Activated naive CD4-positive, alpha-beta T cell treated with anti-CD3 and anti-CD28 coated beads for 36 hours (primary cell): ENCODE measurements around the gene IL7R. TPM values are rescaled to one million over a fixed set of nuclear protein-coding genes. Genes with fewer than 3 reads are reported as not detected.
"Not testable (repeated sequence)": the region's sequence is repeated elsewhere in the genome, so short reads cannot be mapped to it uniquely, and the experiment has no call there.

Experiments used
- CTCF ChIA-PET: fragments of 350-600 bp; sonication (Branson Sonifier 250); formaldehyde crosslinking; loops from one replicate; lab custom pipeline; 2021; ENCODE audit warnings: antibody characterized with exemption; lab: Charles Lee
- DNase-seq: peaks from one replicate; pipeline ENCODE4 v3.0.0-alpha.2; 2020
- H3K27ac Mint-ChIP-seq: one replicate; pipeline ENCODE4 v1.8.0; 2021; ENCODE audit warnings: mild to moderate bottlenecking, mixed read lengths
- H3K27me3 Mint-ChIP-seq: one replicate; pipeline ENCODE4 v1.8.0; 2021; ENCODE audit warnings: low read depth, mixed read lengths
- H3K36me3 Mint-ChIP-seq: one replicate; pipeline ENCODE4 v1.8.0; 2021; ENCODE audit warnings: low read depth, mixed read lengths
- H3K4me1 Mint-ChIP-seq: one replicate; pipeline ENCODE4 v1.8.0; 2021; ENCODE audit warnings: low read depth, mixed read lengths
- H3K4me3 Mint-ChIP-seq: one replicate; pipeline ENCODE4 v1.8.0; 2021; ENCODE audit warnings: mild to moderate bottlenecking, moderate library complexity, mixed read lengths
- H3K9me3 Mint-ChIP-seq: one replicate; pipeline ENCODE4 v1.8.0; 2021; ENCODE audit warnings: mixed read lengths
- intact Hi-C: fragments of 100-400 bp; cut with micrococcal nuclease; formaldehyde crosslinking; loops from one replicate; pipeline ENCODE4 v1.15.1; 2023
- total RNA-seq, 2 experiments: library from RNA; stranded (reverse); gene quantifications; one replicate each; pipeline ENCODE4 v1.2.3, GENCODE V29; 2021

IL7R gene
- total RNA-seq, 2 experiments from 2014 or later: 144 to 147 TPM

- CTCF ChIA-PET: interaction anchor here (2.7 kb wide), 1 partner anchor 11 kb away, joined by 15 read pairs; no protein-coding TSS in a partner anchor
- DNase-seq, H3K27me3 Mint-ChIP-seq, H3K9me3 Mint-ChIP-seq, intact Hi-C loops, H3K4me3 Mint-ChIP-seq, H3K27ac Mint-ChIP-seq, H3K36me3 Mint-ChIP-seq, H3K4me1 Mint-ChIP-seq: not testable (repeated sequence)
Observed at GRCh38 chr5:35892799-35893198, 36.1 kb downstream of the IL7R start.

GRCh38 chr5:35894131-35894530 is 37.4 kb downstream of the IL7R start:
- CTCF ChIA-PET: interaction anchor here (2.7 kb wide), 1 partner anchor 13 kb away, joined by 15 read pairs; no protein-coding TSS in a partner anchor
- no peak for DNase-seq
- H3K4me1 Mint-ChIP-seq: peaks cover 15% of the 10 kb centered on the region
- no peak overlapping the region for H3K27ac Mint-ChIP-seq
- no peak overlapping the region for H3K4me3 Mint-ChIP-seq
- no peaks in the 10 kb centered on the region for H3K36me3 Mint-ChIP-seq
- H3K9me3 Mint-ChIP-seq: no peaks in the 10 kb centered on the region
- intact Hi-C loops: no loop called here
- H3K27me3 Mint-ChIP-seq: no peaks in the 10 kb centered on the region

DNA sequence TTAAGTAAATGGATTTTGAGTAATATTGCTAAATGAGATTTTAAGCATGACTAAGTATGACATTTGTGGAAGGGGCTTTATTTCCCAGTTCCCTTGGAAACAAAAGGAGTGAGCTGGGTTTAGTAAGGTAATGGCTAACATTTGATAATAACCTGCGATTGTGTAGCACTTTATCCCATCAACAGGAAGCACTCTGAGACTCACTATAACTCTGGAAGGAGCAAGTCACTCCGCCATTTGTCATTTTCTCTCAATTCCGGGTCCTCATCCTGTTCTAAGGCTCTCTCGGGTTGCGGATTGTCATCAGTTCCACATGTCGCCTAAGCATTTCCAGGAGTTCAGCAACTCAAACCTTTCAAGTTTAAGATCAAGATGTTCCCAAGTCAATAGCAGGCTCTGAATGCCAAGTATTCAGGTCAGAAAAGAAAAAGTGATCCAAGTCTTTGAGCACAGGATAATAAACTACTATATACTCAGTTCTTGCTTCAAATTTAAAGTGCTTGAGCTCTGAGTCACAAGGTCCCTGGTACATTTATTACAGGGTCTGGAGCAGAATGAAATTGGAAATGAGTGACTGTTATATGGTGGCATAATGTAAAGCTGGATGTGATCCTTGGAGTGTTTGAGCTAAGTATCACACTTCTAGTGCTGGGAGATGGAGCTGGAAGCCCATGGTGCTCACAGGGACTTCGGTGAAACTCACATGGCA is 42.4 kb downstream of the IL7R start:
- H3K27me3 Mint-ChIP-seq: no peaks in the 10 kb centered on the region
- no peak overlapping the region for H3K4me3 Mint-ChIP-seq
- H3K9me3 Mint-ChIP-seq: no peaks in the 10 kb centered on the region
- CTCF ChIA-PET: interaction anchor here (0.8 to 4.2 kb wide), 6 partner anchors 17 to 248 kb away, joined by 4 to 22 read pairs (median 6); no protein-coding TSS in a partner anchor
- intact Hi-C loops: no loop called here
- H3K36me3 Mint-ChIP-seq: no peaks in the 10 kb centered on the region
- no peak for DNase-seq
- H3K27ac Mint-ChIP-seq: peak overlapping the region; percentile 67
- H3K4me1 Mint-ChIP-seq: peaks cover 64% of the 10 kb centered on the region

DNA sequence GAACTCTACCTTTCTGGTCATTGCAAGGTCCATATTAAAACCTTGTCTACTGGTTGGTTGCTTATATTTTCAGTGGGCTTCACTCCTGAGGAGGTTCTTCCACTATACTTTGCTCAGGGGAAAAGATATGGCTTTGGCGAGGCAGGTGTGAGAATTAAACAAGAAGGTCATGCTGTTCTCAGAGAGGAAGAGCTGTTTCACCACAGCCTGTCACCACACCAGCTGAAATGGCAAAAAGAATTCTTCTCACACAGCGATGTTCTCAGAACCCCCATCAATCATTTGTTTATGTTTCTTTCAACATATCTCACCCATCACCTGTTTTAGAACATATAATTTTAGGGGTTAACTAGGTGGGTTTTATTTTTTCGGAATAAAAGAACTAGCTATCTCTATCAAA is 43.1 kb downstream of the IL7R start:
- H3K27ac Mint-ChIP-seq: peak overlapping the region; percentile 67

GRCh38 chr5:35900972-35901695 is 44.4 kb downstream of the IL7R start:
- no peak for DNase-seq
- intact Hi-C loops: loop anchor here (5.0 to 10.0 kb wide), 3 partner anchors 251 to 974 kb away; partner anchors contain the start of genes LMBRD2, NADK2, NIPBL and SKP2
- H3K4me1 Mint-ChIP-seq: peaks cover 84% of the 10 kb centered on the region
- no peaks in the 10 kb centered on the region for H3K9me3 Mint-ChIP-seq
- H3K27me3 Mint-ChIP-seq: no peaks in the 10 kb centered on the region
- no peak overlapping the region for H3K4me3 Mint-ChIP-seq
- H3K36me3 Mint-ChIP-seq: no peaks in the 10 kb centered on the region
- CTCF ChIA-PET: interaction anchor here (0.9 to 4.2 kb wide), 5 partner anchors 21 to 232 kb away, joined by 3 to 22 read pairs (median 4); no protein-coding TSS in a partner anchor
- H3K27ac Mint-ChIP-seq: peak overlapping the region; percentile 34

More for the DNA sequence above, 43.1 kb downstream of the IL7R start:
- CTCF ChIA-PET: interaction anchor here (1.2 to 4.2 kb wide), 4 partner anchors 26 to 248 kb away, joined by 4 to 22 read pairs (median 8); no protein-coding TSS in a partner anchor
- peaks cover 71% of the 10 kb centered on the region for H3K4me1 Mint-ChIP-seq
- no peaks in the 10 kb centered on the region for H3K36me3 Mint-ChIP-seq
- intact Hi-C loops: loop anchor here (5.0 to 10.0 kb wide), 3 partner anchors 253 to 975 kb away; partner anchors contain the start of genes LMBRD2, NADK2, NIPBL and SKP2
- peak; percentile 54 for DNase-seq
- no peaks in the 10 kb centered on the region for H3K9me3 Mint-ChIP-seq
- H3K27me3 Mint-ChIP-seq: no peaks in the 10 kb centered on the region
- no peak overlapping the region for H3K4me3 Mint-ChIP-seq

DNA sequence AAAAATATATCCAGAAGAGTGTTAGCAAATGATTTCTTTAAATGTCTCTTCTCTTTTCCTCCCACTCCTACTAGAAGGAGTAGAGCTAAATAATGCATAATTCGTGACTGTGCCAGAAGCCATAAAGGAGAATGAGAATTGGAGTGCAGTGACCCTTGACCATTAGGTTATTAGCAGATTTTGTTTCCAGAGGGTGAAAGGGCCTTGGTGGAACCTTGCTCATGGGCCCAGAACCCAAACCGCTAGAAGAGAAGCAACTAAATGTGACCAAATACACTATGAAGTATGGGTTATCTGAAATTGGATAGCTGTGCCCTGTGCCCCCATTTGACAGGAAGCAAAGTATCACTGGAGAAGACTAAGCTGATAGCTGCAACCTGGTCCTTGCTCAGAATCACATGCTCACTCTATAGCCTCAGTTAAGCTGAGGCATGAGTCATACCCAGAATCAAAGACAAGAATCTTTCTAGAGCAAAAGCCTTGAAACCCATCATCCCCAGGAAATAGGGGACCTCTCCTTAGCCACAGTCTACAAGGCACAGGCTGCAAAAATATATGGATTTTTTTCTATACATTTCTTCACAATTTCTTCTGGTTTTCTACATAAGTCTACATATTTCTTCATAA is 45.5 kb downstream of the IL7R start:
- H3K4me3 Mint-ChIP-seq: no peak overlapping the region
- CTCF ChIA-PET: interaction anchor here (1.5 to 4.2 kb wide), 5 partner anchors 22 to 233 kb away, joined by 3 to 22 read pairs (median 7); no protein-coding TSS in a partner anchor
- peak; percentile 58 for DNase-seq
- no peaks in the 10 kb centered on the region for H3K27me3 Mint-ChIP-seq
- H3K27ac Mint-ChIP-seq: peak overlapping the region; percentile 34
- intact Hi-C loops: loop anchor here (5.0 to 10.0 kb wide), 3 partner anchors 250 to 973 kb away; partner anchors contain the start of genes LMBRD2, NADK2, NIPBL and SKP2
- no peaks in the 10 kb centered on the region for H3K9me3 Mint-ChIP-seq
- H3K4me1 Mint-ChIP-seq: peaks cover 85% of the 10 kb centered on the region
- no peaks in the 10 kb centered on the region for H3K36me3 Mint-ChIP-seq

DNA sequence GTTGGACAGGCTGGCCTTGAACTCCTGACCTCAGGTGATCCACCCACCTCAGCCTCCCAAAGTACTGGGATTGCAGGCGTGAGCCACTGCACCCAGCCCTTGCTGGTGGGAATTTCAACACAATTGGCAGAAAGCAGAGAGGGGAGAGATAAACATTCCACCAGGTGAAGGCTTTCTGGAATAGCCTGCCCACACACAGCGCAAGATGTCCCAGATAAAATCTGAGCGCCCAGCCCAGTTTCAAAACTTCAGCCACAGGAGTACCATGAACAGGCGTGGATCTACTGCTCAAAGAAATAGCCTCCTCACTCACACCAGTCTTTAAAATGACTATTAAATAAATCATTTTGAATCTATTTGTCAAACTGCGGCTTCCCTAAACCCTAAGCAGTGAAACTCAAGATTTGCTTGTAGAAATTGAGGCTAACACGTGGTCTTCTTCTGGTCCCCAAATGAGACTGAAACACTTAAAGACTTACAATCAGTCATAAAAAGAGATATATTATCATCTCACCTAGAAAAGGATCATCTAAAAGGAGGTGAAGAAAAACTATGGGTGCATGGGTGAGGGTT is 47.0 kb downstream of the IL7R start:
- CTCF ChIA-PET: interaction anchor here (0.6 to 2.1 kb wide), 8 partner anchors 19 to 286 kb away, joined by 3 to 13 read pairs (median 5); partner anchors contain the start of gene SPEF2
- H3K4me1 Mint-ChIP-seq: peaks cover 84% of the 10 kb centered on the region
- intact Hi-C loops: loop anchor here (1.0 to 10.0 kb wide), 15 partner anchors 16 to 971 kb away; partner anchors contain the start of genes IL7R, LMBRD2, NADK2 and NIPBL
- no peaks in the 10 kb centered on the region for H3K36me3 Mint-ChIP-seq
- DNase-seq: peak; percentile 41
- H3K27ac Mint-ChIP-seq: peak overlapping the region; percentile 87
- no peak overlapping the region for H3K4me3 Mint-ChIP-seq
- no peaks in the 10 kb centered on the region for H3K9me3 Mint-ChIP-seq
- no peaks in the 10 kb centered on the region for H3K27me3 Mint-ChIP-seq

- no peaks in the 10 kb centered on the region for H3K36me3 Mint-ChIP-seq
- peak overlapping the region; percentile 87 for H3K27ac Mint-ChIP-seq
- H3K27me3 Mint-ChIP-seq: no peaks in the 10 kb centered on the region
- intact Hi-C loops: loop anchor here (1.0 to 10.0 kb wide), 15 partner anchors 15 to 970 kb away; partner anchors contain the start of genes IL7R, LMBRD2, NADK2 and NIPBL
- CTCF ChIA-PET: interaction anchor here (1.0 to 1.9 kb wide), 6 partner anchors 16 to 287 kb away, joined by 3 to 7 read pairs (median 4); partner anchors contain the start of gene SPEF2
- peaks cover 80% of the 10 kb centered on the region for H3K4me1 Mint-ChIP-seq
- no peaks in the 10 kb centered on the region for H3K9me3 Mint-ChIP-seq
- DNase-seq: peak; percentile 77
- H3K4me3 Mint-ChIP-seq: peak overlapping the region; percentile 2
Observed at GRCh38 chr5:35904443-35905132, 47.9 kb downstream of the IL7R start.

DNA sequence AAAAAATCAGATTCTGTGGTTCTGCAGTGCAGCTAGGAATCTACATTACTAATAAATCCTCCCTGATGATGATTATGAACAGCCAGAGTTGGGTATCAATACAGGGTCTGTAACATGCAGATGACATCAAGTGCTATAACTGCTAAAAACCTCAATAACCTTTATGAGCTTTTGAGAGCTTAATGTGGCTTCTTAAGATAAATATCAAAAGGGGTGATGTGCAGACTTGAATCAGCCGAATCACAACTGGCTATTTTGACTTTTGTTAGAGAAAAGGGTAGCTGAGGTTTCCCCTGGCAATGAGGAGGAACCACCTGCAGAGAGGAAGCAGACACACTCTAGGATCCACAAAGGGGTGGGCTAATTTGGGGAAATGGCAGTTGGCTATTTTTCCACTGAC is 51.5 kb downstream of the IL7R start:
- no peak for DNase-seq
- Mint-ChIP-seq H3K27me3 (no peaks in the 10 kb centered on the region), H3K9me3 (peaks cover 7% of the 10 kb centered on the region), H3K36me3 (no peaks in the 10 kb centered on the region), H3K4me1 (peaks cover 43% of the 10 kb centered on the region), H3K4me3 (no peak overlapping the region), H3K27ac (peak overlapping the region; percentile 72)
- CTCF ChIA-PET: interaction anchor here (0.6 to 2.9 kb wide), 9 partner anchors 10 to 298 kb away, joined by 3 to 17 read pairs (median 3); no protein-coding TSS in a partner anchor
- intact Hi-C loops: loop anchor here (10.0 kb wide), 1 partner anchor 967 kb away; the partner anchor contains the start of gene NIPBL

DNA sequence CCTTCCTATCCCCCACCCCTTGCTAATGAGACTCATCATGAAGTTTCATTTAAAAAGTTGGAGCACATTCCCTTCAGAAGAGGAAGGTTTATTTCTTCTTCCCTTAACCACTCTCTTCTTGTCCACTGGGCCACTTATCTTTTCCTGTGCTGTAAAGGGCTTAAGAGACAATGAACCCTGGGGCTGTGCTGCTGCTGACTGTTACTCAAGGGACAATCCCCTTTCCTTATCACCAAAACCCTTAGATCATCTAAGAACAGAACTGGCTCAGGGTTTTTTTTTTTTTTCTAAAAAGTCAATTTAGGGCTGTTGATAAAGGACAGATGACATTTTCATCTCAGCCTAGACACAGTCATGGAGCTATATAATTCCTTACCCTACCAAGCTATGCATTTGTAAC is 52.1 kb downstream of the IL7R start:
- peaks cover 8% of the 10 kb centered on the region for H3K9me3 Mint-ChIP-seq
- H3K27me3 Mint-ChIP-seq: no peaks in the 10 kb centered on the region
- peak; percentile 47 for DNase-seq
- peak overlapping the region; percentile 72 for H3K27ac Mint-ChIP-seq
- intact Hi-C loops: loop anchor here (1.0 to 10.0 kb wide), 2 partner anchors 10 to 966 kb away; partner anchors contain the start of gene NIPBL
- H3K4me1 Mint-ChIP-seq: peaks cover 38% of the 10 kb centered on the region
- H3K4me3 Mint-ChIP-seq: no peak overlapping the region
- no peaks in the 10 kb centered on the region for H3K36me3 Mint-ChIP-seq
- CTCF ChIA-PET: interaction anchor here (0.7 to 2.9 kb wide), 6 partner anchors 11 to 258 kb away, joined by 3 to 17 read pairs (median 4); no protein-coding TSS in a partner anchor
